HG03457 (cell line): ENCODE data around the gene HIP1.
"Not testable (repeated sequence)": the region's sequence is repeated elsewhere in the genome, so short reads cannot be mapped to it uniquely, and the experiment has no call there.

Source experiments
- ATAC-seq: cut with Tn5 transposase; IDR thresholded peaks from one replicate; pipeline ENCODE4 v1.9.1; 2021; ENCODE audit warnings: moderate number of reproducible peaks; ENCODE audit not compliant: unreplicated experiment

Gene HIP1

GRCh38 chr7:75739796-75740672 is 1.3 kb upstream of the HIP1 start:
- ATAC-seq, result no peak

- ATAC-seq, result peak; percentile 94
Observed at GRCh38 chr7:75738975-75739795, 444 bp upstream of the HIP1 start.

GRCh38 chr7:75737856-75738603 is 711 bp downstream of the HIP1 start:
- ATAC-seq, result no peak

- ATAC-seq, result no peak
Observed at GRCh38 chr7:75735581-75736350, 3.0 kb downstream of the HIP1 start.

- no peak for ATAC-seq
Observed at GRCh38 chr7:75734586-75735458, 3.9 kb downstream of the HIP1 start.

- no peak for ATAC-seq
Observed at GRCh38 chr7:75732764-75733630, 5.7 kb downstream of the HIP1 start.

GRCh38 chr7:75732016-75732521 is 6.7 kb downstream of the HIP1 start:
- ATAC-seq, result no peak

- ATAC-seq, result no peak
Observed at GRCh38 chr7:75729851-75730274, 8.9 kb downstream of the HIP1 start.

- ATAC-seq, result no peak
Observed at GRCh38 chr7:75727881-75728593, 10.7 kb downstream of the HIP1 start.

GRCh38 chr7:75727351-75727750 is 11.4 kb downstream of the HIP1 start:
- not testable (repeated sequence) for ATAC-seq

- ATAC-seq, result no peak
Observed at GRCh38 chr7:75725306-75725705, 13.4 kb downstream of the HIP1 start.

- ATAC-seq, result no peak
Observed at GRCh38 chr7:75723444-75723843, 15.3 kb downstream of the HIP1 start.

- no peak for ATAC-seq
Observed at GRCh38 chr7:75722373-75722772, 16.4 kb downstream of the HIP1 start.

- not testable (repeated sequence) for ATAC-seq
Observed at GRCh38 chr7:75721922-75722321, 16.8 kb downstream of the HIP1 start.

- ATAC-seq, result no peak
Observed at GRCh38 chr7:75721426-75721825, 17.3 kb downstream of the HIP1 start.

- no peak for ATAC-seq
Observed at GRCh38 chr7:75719626-75720025, 19.1 kb downstream of the HIP1 start.

- ATAC-seq, result no peak
Observed at GRCh38 chr7:75718390-75719031, 20.2 kb downstream of the HIP1 start.
